Activated CD8-positive, alpha-beta memory T cell treated with anti-CD3 and anti-CD28 coated beads, Interleukin-2, amount 50 U/mL, for 48 hours (primary cell): ENCODE data around the gene SDHA.
"Not testable (repeated sequence)": the region's sequence is repeated elsewhere in the genome, so short reads cannot be mapped to it uniquely, and the experiment has no call there.

ENCODE experiments used
- DNase-seq: peaks from one replicate; pipeline ENCODE4 v3.0.0-alpha.2; 2020

SDHA gene

GRCh38 chr5:198516-199196 lies 19.5 kb upstream of the SDHA start:
- no peak for DNase-seq

- no peak for DNase-seq
These were observed 18.7 kb upstream of the SDHA start for GRCh38 chr5:199197-199949.

GRCh38 chr5:199950-200645 lies 18.0 kb upstream of the SDHA start:
- no peak for DNase-seq

GRCh38 chr5:200985-201384 lies 17.1 kb upstream of the SDHA start:
- DNase-seq = no peak

- DNase-seq = no peak
These were observed 16.4 kb upstream of the SDHA start for GRCh38 chr5:201672-202071.

- no peak for DNase-seq
These were observed 14.7 kb upstream of the SDHA start for GRCh38 chr5:203246-203930.

GRCh38 chr5:204001-204400 lies 14.1 kb upstream of the SDHA start:
- no peak for DNase-seq

- no peak for DNase-seq
These were observed 13.7 kb upstream of the SDHA start for GRCh38 chr5:204462-204861.

GRCh38 chr5:204966-205670 lies 13.0 kb upstream of the SDHA start:
- no peak for DNase-seq

- DNase-seq = no peak
These were observed 11.7 kb upstream of the SDHA start for GRCh38 chr5:206406-206805.

GRCh38 chr5:206927-207536 lies 11.1 kb upstream of the SDHA start:
- DNase-seq = no peak

- DNase-seq = no peak
These were observed 10.5 kb upstream of the SDHA start for GRCh38 chr5:207599-207998.

GRCh38 chr5:208449-209114 lies 9.5 kb upstream of the SDHA start:
- no peak for DNase-seq

- DNase-seq = no peak
These were observed 4.2 kb upstream of the SDHA start for GRCh38 chr5:213803-214395.

- not testable (repeated sequence) for DNase-seq
These were observed 2.9 kb upstream of the SDHA start for GRCh38 chr5:215256-215655.

GRCh38 chr5:216076-216475 lies 2.0 kb upstream of the SDHA start:
- not testable (repeated sequence) for DNase-seq

- peak; percentile 67 for DNase-seq
These were observed 554 bp downstream of the SDHA start for GRCh38 chr5:218457-219291.

GRCh38 chr5:219460-219863 lies 1.3 kb downstream of the SDHA start:
- DNase-seq = peak; percentile 56

- DNase-seq = no peak
These were observed 1.9 kb downstream of the SDHA start for GRCh38 chr5:219991-220390.
